Endothelial cell (in vitro differentiated cells): ENCODE measurements around the gene COX4I2. TPM values are rescaled to one million over a fixed set of nuclear protein-coding genes. Genes with fewer than 3 reads are reported as not detected.

Experiments used
- DNase-seq: peaks from one replicate; pipeline ENCODE4 v3.0.0; 2021; ENCODE audit warnings: low spot score
- H3K27ac Mint-ChIP-seq: one replicate; pipeline ENCODE4 v1.8.0; 2021; ENCODE audit warnings: mixed read lengths, inconsistent platforms; ENCODE audit not compliant: unreplicated experiment
- H3K27me3 Mint-ChIP-seq: one replicate; pipeline ENCODE4 v1.8.0; 2021; ENCODE audit warnings: mild to moderate bottlenecking, moderate library complexity, mixed read lengths, inconsistent platforms; ENCODE audit not compliant: unreplicated experiment
- H3K36me3 Mint-ChIP-seq: one replicate; pipeline ENCODE4 v1.8.0; 2021; ENCODE audit warnings: mild to moderate bottlenecking, low read depth, mixed read lengths, inconsistent platforms; ENCODE audit not compliant: unreplicated experiment
- H3K4me1 Mint-ChIP-seq: one replicate; pipeline ENCODE4 v1.8.0; 2021; ENCODE audit warnings: mild to moderate bottlenecking, mixed read lengths, inconsistent platforms; ENCODE audit not compliant: unreplicated experiment
- H3K4me3 Mint-ChIP-seq: one replicate; pipeline ENCODE4 v1.8.0; 2021; ENCODE audit warnings: mild to moderate bottlenecking, mixed read lengths, inconsistent platforms; ENCODE audit not compliant: unreplicated experiment
- H3K9me3 Mint-ChIP-seq: one replicate; pipeline ENCODE4 v1.8.0; 2021; ENCODE audit warnings: mixed read lengths, inconsistent platforms; ENCODE audit not compliant: unreplicated experiment
- CTCF ChIP-seq: fragments of 200-600 bp; sonication (generic); IDR thresholded peaks from one replicate; pipeline ENCODE4 v1.5.0; 2021; ENCODE audit warnings: antibody characterized with exemption; ENCODE audit not compliant: unreplicated experiment
- total RNA-seq: library from RNA; stranded (reverse); fragmentation: NEBNext Ultra II Directional; extraction: Animal tissue kit (Norgen Biotek cat#: 25700); gene quantifications from one replicate; pipeline ENCODE4 v1.2.1, GENCODE V29; 2021; ENCODE audit not compliant: unreplicated experiment

The COX4I2 gene
- total RNA-seq, 1 donor from 2014 or later = not detected

GRCh38 chr20:31597481-31597855 is 40.2 kb upstream of the COX4I2 start:
- no peaks in the 10 kb centered on the region for H3K36me3 Mint-ChIP-seq
- H3K9me3 Mint-ChIP-seq = no peaks in the 10 kb centered on the region
- DNase-seq = no peak
- no peak for TF ChIP-seq CTCF
- peaks cover 15% of the 10 kb centered on the region for H3K27me3 Mint-ChIP-seq
- H3K4me1 Mint-ChIP-seq = peaks cover 21% of the 10 kb centered on the region
- no peak overlapping the region for H3K27ac Mint-ChIP-seq
- no peak overlapping the region for H3K4me3 Mint-ChIP-seq

- peaks cover 20% of the 10 kb centered on the region for H3K27me3 Mint-ChIP-seq
- H3K36me3 Mint-ChIP-seq = no peaks in the 10 kb centered on the region
- H3K4me1 Mint-ChIP-seq = peaks cover 28% of the 10 kb centered on the region
- H3K4me3 Mint-ChIP-seq = no peak overlapping the region
- no peaks in the 10 kb centered on the region for H3K9me3 Mint-ChIP-seq
- no peak for DNase-seq
- H3K27ac Mint-ChIP-seq = peak overlapping the region; percentile 92
- no peak for TF ChIP-seq CTCF
Measured at GRCh38 chr20:31602431-31602778, 35.3 kb upstream of the COX4I2 start.

GRCh38 chr20:31602779-31603441 is 34.8 kb upstream of the COX4I2 start:
- no peak for DNase-seq
- H3K4me3 Mint-ChIP-seq = peak overlapping the region; percentile 56
- peak overlapping the region; percentile 92 for H3K27ac Mint-ChIP-seq
- TF ChIP-seq CTCF = no peak
- H3K36me3 Mint-ChIP-seq = no peaks in the 10 kb centered on the region
- no peaks in the 10 kb centered on the region for H3K9me3 Mint-ChIP-seq
- peaks cover 33% of the 10 kb centered on the region for H3K4me1 Mint-ChIP-seq
- H3K27me3 Mint-ChIP-seq = peaks cover 20% of the 10 kb centered on the region

- peak overlapping the region; percentile 97 for H3K4me3 Mint-ChIP-seq
- no peaks in the 10 kb centered on the region for H3K9me3 Mint-ChIP-seq
- H3K36me3 Mint-ChIP-seq = no peaks in the 10 kb centered on the region
- DNase-seq = peak; percentile 98
- H3K4me1 Mint-ChIP-seq = peaks cover 39% of the 10 kb centered on the region
- no peak for TF ChIP-seq CTCF
- peaks cover 20% of the 10 kb centered on the region for H3K27me3 Mint-ChIP-seq
- peak overlapping the region; percentile 96 for H3K27ac Mint-ChIP-seq
Measured at GRCh38 chr20:31603822-31604566, 33.7 kb upstream of the COX4I2 start.

- H3K9me3 Mint-ChIP-seq = no peaks in the 10 kb centered on the region
- DNase-seq = no peak
- H3K4me3 Mint-ChIP-seq = peak overlapping the region; percentile 97
- H3K27me3 Mint-ChIP-seq = peaks cover 20% of the 10 kb centered on the region
- TF ChIP-seq CTCF = peak; percentile 4
- no peaks in the 10 kb centered on the region for H3K36me3 Mint-ChIP-seq
- peak overlapping the region; percentile 96 for H3K27ac Mint-ChIP-seq
- H3K4me1 Mint-ChIP-seq = peaks cover 39% of the 10 kb centered on the region
Measured at GRCh38 chr20:31604567-31605030, 33.1 kb upstream of the COX4I2 start.
